ENCODE results near the gene KSR2.

Gene KSR2

DNA sequence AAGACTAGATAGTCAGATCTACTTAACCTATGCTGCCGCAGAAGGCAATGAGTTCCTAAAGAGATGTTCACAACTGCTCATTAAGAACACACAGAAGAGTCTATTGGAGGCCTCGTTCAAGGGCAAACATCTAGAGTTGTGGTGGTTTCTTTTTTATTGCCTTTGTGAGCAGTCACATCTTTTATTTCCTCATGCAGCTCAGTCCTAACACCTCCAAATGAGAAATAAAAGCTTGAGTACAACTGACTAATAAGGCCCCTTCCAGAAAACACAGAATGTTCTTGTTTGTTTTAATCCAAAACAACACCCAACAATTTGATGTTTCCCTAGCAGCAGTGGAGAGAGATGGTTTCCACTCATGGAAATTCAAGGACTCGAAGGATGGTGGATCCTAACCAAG, 483.9 kb downstream of the KSR2 start:
- DNase-seq, result no peak

DNA sequence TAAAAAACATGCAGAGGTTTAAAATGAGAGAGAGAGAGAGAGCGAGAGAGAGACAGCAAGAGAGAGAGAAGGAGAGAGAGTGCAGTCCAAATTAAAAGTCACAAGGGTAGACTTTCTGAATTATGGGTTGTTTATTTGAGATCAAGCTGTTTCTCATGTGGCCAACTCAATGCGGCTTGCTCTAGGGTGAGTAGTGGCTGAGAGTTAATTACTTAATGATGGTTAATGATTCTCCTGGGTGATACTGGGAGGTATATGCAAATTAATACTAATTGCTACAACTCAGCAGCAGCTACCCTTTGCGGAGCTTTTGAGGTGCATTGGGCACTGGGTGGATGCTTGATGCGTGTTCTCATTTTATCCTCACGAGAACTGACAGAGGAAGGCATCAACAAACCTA, 485.3 kb downstream of the KSR2 start:
- no peak for DNase-seq

DNA sequence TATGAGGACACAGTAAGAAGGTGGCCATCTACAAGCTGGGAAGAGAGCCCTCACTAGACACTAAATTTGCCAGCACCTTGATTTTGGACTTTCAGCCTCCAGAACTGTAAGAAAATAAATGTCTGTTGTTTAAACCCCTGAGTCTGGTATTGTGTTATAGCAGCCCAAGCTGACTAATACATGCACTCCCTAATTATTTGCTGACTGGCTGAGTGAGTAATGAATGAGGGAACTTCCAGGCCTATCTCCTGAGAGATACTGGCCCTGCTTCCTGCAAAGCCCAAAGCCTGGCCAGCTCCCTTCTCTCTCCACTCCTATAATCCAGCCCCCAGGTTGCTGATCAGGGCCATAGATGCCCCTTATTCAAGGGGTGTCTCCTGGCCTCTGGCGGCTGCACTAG, 487.3 kb downstream of the KSR2 start:
- DNase-seq, result no peak

DNA sequence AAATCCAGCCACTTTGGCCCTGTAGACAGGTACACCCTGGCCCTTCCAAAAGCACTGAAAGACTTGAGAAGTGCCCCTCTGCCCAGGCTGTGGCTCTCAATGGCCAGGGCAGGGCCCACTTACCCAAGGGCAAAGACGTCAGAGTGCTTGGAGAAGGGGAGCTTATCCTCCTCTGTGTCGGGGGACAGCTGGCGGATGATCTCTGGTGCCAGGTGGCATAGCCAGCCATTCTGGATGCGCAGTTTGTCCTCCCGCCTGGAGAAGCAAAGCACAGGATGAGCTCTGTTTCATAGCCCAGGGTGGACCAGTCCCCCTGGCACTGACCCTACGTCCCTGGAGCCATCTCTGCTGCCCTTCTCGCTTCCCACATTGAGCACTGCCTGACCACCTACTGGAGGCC, 492.4 kb downstream of the KSR2 start:
- no peak for DNase-seq

DNA sequence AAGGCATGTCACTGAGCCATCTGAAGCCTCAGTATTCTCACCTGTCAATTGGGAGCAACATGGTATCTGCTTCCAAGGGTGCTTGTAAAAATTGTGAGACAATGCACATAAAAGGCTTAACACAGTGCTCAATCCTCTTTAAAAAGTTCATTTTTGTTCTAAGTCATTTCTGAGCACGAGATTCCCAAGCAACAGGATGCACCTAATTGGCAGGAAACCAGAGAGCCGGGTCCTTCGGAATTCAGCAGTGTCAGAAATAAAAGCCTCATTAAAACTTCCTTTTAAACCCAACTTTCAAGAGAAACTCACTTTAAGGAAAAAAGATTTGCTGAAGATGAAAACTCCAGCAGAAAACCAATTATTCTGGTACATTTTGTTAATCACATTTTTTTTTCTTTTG, 494.9 kb downstream of the KSR2 start:
- no peak for DNase-seq

DNA sequence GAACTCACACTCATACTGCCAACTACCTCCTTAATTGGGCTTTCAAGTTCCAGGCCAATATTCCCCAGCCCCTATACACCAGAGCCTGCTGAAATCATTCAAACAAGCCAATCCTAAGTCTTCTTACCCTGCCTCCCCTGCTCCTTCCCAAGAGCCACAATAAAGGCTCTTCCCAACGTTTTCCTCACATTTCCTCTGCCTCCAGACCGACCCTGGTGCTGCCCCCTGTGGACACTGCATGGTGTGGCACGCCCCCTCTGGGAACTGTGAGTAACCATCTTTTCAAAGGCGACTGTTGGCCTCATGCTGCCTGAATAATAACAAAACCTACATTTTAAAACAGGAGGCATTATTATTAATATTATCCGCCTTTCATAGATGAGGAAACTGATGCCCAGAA, 495.8 kb downstream of the KSR2 start:
- no peak for DNase-seq

DNA sequence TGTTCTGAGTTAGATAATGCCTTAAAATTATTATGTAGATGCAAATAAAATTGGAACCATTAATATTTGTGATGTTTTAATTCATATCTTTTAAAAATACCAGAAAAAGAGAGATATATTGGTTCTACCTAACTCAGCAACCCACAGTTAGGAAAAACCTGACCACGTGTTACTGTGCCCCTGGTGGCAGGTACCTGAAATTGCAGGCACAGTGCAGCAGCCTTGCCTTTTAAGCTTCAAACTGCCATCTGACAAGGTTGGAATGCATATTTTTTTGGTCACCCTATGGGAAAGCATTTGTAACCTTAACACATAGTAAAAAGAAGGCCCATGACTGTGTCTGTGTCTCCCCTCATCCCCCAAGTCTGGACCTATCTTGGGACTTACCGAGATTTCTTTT, 498.0 kb downstream of the KSR2 start:
- DNase-seq, result no peak

DNA sequence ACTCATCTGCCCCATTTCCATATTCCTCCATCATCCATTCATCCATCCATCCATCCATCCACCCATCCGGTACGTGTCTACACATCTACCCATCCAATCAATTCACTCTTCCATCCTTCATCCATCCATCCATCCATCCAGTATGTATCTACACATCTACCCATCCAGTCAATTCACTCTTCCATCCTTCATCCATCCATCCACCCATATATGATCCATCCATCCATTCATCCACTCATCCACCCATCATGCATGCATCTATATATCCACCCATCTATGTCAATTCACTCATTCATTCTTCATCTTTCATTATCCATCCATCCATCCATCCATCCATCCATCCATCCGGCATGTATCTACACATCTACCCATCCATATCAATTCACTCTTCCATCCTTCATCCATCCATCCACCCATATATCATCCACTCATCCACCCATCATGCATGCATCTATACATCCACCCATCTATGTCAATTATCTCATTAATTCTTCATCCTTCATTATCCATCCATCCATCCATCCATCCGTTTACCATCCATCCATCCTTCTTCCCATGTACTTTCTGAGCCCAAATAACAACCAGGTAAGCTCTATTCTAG, 498.8 kb downstream of the KSR2 start:
- no peak for DNase-seq

DNA sequence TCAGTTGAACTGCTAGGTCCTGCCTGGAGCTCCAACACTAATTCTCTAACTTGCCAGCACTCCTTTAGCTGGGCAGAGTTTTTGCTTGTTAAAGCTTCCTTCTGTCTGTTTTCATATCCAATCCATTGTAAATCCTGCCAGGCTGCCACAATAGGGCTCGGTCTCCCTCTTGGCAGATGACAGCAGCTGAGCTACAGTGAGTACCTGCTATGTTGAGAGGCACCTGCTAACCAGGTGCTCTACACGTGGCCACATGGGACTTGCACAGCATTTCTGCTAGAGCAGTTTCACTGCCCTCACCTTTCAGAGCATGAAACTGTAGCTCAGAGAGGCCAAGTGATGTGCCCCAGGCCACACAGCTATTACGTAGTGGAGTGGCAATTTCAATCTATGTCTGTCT, 500.8 kb downstream of the KSR2 start:
- peak; percentile 25 for DNase-seq

DNA sequence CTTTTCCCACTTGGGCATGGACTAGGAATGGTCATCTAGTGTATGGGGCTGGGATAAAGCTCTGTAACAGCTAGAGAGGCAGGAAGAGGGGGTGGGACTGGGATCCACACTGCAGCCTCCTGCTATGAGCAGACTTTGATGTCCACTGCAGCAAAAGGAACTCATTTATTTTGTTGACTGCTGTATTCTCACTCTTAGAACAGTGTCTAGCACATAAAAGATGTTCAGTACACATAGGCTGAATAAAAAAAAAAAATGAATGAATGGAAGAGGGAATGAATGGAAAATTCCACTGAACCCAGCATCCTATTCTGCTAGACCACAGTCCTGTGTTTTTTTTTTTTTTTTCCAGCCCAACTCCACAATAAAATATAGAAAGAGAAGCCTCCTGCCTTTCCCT, 501.2 kb downstream of the KSR2 start:
- DNase-seq, result no peak

DNA sequence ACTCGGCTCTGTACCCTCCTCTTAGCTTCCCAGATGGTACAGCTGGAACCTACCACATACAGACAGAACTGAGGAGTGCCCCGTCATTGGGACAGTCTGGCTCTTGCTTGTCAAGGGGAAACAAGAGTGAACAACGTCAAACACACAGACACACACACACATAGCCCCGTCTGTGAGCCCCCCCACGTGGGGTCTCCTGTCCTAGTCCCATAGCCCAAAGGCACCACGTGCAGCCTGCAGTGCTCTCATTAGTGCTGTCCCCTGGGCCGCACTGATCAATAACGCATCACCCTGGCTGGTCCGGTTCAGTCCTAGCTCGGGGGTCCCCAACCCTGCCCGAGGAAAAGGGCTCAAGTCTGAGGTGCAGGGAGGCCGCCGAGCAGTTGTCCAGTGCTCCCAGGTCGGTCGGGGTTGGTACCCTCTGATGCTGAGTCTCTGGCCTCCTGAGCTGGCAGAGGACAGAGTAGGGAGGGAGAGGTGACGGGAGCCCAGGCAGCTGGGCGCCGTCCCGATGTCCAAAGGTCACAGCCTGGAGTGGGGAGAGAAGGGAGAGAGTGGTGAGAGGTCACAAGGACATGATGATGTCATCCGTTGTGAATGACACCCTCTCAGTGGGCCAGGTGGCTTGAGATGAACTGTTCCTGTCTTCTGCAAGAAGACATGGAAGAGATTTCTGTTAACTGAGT, 502.0 kb downstream of the KSR2 start:
- DNase-seq, result no peak

DNA sequence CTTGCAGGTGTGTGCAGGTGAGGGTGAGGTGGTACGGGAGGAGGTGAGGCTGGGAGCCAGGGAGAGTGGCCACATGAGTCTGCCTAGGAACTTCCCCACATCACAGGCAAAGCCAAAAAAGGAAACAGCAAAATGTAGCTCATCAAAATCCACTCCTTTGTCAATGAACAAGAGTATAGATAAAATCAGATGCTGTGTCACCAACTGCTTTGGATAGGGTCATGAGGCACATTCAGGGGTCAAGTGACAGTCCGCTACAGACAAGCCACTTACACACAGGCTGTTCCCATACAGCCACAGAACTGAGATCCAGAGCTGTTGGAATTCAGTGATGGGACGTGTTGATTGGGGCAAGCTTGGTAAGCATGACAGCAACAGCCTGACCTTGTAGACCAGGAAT, 507.1 kb downstream of the KSR2 start:
- DNase-seq, result no peak

DNA sequence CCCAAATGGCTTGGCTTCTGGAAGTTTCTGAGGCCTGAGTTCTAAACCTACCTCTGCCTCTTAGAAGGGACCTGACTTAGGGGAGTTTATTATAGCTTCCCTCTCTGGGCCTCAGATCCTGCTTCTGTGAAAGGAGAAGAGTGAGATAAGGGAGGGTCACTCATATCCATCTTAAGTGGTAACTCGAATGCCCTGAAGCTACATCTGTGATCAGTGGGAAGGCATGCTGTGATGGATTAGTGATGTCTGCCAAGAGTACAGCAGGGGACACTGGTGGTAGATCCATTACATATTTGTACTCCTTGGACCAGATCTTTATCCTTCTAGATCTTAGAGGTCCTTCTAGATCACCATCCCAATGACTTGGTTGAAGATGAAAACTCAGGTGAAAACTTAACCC, 509.6 kb downstream of the KSR2 start:
- DNase-seq, result no peak

DNA sequence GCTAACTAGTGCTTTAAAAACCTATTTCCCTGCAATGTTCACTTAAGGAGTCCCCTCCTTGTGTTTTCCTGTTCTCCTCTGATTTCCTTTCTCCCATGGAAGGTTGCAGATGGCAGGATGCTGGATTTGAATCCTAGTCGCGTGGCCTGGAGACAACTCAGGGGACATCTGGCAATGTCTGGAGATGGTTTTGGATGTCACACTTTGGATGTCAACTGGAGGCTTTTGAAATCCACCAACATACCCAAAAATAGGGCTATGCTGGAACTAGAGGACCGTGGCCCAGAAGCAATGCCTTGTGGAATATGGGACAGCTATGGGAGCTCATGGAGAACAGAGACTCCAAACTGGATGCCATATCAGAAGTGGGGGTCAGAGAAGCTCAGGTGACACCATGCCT, 511.6 kb downstream of the KSR2 start:
- no peak for DNase-seq

DNA sequence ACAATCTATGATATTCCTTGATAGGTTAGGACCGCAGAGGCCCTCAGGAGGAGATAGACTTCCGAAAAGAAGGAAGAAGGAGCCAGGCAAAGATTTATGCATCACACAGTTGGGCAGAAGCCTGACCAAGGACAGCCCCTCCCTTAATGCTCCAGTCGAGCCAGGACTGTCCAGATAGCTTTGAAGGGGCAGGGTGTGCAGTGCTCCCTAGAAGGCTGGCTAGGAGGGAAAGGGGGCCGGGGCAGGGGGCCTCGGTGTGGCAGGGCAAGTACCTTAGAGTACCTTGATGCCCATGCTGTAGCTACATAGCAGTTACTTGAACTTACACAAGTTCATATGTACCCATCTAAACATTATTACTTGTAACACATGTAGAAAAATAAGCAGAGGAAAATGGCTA, 512.7 kb downstream of the KSR2 start:
- DNase-seq, result no peak

DNA sequence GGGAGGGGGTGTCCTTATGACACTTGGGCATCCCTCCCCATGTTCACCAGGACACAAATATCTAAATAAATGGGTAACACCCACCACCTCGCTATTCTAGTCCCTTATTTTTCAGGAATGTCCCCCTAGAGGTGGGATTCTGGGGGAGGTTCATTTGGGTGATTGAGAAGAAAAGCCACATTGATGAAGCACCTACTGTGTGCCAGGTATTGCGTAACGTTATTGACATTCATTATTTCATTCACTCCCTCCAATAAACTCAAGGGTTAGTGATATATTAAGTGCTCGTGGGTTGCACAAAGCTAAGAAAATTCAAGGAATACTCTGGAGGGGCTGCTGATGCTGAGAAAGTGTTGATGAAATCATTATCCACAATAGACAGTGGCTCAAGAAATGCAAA, 514.8 kb downstream of the KSR2 start:
- no peak for DNase-seq

DNA sequence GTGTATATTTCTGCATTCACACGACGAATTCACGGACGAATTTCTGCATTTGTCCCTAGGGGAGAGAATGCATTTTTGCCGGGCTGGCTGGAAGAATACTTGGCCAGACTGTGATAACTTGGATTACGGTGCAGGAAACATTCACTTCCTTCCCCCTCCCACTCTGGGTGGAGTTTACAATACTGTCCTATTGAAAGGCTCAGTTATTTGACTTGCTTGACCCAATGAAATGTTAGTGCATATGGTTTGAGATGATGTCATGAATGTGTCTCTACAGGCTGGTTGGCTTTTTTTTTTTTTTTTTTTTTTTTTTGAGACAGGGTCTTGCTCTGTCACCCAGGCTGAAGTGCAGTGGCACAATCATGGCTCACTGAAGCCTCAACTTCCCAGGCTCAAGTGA, 516.7 kb downstream of the KSR2 start:
- no peak for DNase-seq

DNA sequence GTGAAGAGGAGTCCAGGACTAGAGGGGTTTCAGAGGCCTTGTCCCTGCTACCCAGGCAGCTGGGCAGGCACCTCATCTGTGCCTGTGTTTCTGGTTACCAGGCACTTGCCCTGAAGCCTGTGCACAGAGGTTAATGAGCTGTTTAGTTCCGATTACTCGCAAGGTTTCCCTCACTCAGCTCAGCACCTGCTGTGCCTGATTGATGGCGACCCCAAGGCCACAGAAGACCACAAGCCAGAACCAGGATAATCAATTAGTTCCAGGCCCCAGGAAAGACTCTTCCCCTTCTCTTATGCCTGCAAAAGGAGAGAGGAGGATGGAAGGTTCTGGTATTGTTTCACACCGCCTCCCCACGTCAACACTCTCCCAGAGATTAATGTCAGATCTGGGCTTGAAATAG, 518.6 kb downstream of the KSR2 start:
- DNase-seq, result no peak

DNA sequence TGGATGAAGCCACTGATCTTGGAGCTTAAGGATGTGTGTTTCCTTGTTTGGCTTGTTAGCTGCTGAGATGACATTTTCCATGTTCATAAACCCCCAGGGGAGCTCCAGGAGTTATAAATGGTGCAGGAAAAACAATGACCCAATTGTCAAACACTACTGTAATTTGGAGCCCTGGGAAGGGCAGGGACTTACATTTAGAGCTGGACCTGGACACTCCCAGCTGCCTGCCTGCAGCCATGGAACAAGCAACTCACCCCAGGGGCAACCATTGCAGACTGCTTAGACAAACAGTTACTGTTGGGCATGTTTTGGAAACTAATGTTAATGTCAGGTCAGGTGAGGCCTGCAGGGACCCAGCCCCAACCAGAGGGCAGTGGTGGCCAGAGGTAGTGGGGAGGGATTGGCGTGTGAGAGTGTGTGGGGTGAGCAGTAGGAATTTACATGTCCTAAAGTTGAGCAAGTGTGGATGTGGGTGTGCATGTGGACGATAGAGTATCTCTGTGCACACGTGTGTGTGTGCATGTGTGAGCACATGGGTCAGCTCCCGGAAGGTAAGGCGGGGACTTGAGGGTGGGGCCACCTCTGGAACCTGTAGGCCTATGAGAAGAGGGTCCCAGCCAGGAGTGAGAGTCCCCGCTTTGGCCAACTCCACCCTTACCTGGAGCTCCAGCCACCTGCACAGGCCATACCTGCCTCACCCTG, 521.0 kb downstream of the KSR2 start:
- DNase-seq, result no peak

DNA sequence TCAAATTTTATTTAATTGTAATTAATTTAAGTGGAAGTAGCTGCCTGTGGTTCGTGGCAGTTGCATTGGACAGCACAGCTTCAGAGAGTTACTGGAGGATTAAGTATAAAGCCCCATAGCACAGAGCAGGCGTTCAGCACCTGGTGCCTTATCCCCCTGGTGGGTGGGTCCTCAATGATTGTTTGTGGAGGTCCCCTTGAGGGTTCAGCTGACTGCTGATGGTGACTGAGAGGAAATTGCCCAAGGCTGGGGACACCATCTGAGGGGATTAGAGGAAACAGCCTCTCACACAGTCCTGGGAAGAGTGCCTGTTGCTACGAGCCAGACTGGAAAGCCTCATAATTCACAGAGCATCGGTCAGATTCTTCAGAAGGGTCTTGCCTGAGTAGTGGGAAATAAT, 524.0 kb downstream of the KSR2 start:
- no peak for DNase-seq

DNA sequence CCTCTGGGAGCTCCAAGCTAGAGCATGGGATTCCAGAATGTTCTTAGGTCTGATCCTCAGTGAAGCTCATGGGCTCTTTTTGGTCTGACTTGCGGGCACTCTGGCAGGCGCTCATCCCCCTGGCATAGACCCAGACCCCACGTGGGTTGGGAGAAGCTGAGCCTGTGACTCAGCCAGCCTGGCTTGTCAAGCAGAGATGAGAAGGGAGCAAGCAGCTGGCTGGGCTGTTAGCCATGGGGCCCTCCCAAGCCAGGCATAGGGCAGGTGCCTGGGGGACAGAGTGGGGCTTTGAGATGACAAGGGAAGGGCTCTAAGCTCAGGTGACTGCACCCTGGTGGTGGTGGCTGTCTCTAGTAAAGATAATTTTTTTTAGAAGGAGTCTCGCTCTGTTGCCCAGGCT, 527.0 kb downstream of the KSR2 start:
- peak; percentile 19 for DNase-seq

DNA sequence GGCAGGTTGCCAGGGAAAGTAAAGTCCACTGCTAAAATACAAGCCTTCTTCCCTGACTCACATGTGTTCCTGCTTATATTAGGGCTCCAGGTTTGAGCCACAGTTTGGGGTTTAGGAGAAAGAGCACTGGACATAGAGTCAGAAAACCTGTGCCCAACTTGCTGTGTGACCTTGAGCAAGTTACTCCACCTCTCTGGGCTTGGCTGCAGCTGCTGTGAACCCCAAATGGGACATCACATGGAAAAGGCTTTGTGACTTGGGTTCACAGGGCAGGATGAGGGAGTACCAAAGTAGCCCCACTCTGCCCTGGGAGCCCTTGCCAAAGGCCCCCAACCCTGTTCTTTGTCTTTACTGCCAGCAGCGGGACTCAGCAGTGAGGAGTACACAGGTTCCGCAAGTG, 528.4 kb downstream of the KSR2 start:
- DNase-seq, result no peak

DNA sequence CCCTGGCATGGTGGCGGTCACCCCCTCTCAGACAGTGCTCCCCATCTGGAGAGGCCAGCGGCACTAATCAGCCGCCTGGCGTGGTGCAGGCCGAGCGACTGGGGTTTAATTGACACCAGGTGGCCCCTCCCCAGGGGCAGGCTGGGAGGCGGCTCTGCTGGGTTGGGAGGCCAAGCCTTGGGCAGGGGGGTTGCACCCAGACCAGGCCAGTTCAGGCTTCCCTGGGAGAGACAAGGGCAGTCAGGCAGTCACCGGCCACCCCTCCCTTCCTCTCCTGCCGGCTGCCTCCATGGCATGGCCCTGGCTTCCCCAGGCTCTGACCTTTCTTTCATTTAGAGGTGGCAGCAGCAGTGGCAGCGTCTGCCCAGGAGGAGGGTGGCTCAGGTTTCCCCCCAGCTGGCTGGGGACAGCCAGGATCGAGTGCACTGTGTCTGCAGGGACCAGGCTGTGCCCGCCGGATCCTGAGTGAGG, 529.2 kb downstream of the KSR2 start:
- no peak for DNase-seq

DNA sequence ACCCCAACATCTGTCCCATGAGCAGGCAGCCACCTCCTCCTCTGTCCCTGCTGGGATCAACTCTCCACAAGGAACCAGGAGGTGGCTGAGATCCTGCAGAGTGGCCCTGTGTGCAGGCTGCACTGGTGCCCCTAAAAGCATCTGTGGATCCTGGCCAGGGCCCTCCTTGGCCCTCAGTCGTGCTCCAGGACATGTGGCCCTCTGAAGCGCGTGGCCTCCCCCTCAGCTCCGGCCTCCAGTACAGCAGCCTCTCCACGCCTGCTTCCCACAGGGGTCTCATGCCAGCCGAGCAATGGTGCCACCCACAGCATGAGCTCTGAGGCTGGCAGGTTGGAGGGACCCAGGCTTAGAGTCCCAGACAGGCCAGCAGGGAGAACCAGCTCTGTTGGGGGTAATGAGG, 530.0 kb downstream of the KSR2 start:
- DNase-seq, result no peak
